ENCODE data around the gene NAP1L1.

DNA sequence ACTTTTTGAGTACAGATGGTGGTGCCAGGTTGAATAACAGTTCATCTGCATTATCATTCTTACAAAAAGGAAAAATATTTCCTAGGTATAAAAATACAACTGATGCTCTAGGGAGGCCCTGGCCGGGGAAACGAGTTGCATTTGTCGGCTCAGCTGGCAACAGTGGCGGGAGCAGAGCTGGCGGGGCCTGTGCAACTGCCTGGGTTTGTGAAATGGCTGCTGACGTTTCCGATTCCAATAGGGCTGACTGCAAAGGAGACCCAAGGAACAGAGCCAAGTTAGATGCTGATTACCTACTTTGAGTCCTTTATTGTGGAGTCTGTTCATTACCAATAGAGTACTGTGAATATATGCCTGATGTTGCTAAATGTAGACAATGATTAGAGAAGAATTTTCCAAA, 27.2 kb downstream of the NAP1L1 start:
- TF ChIP-seq CTCF (IDR thresholded peaks at IDR 0.05) = no peak
- TF ChIP-seq POLR2AphosphoS5 (IDR thresholded peaks at IDR 0.05; ENCODE audit: low read depth, low read length) = no peak
- TF ChIP-seq REST (IDR thresholded peaks at IDR 0.05; ENCODE audit: insufficient read depth in 1 of 2, low read depth in 2 of 2, low read length in 1 of 2) = no peak

All from Panc1 (cell line).